Type B pancreatic cell (in vitro differentiated cells): ENCODE results near the gene HECW1. TPM values are rescaled to one million over a fixed set of nuclear protein-coding genes. Genes with fewer than 3 reads are reported as not detected.

Experiments used
- DNase-seq: peaks from one replicate; pipeline ENCODE4 v3.0.0; 2021; ENCODE audit warnings: mixed read lengths; ENCODE audit not compliant: unreplicated experiment; ENCODE audit errors: extremely low spot score
- H3K27ac Mint-ChIP-seq: 2 replicates; pipeline ENCODE4 v1.8.0; 2021; ENCODE audit warnings: mild to moderate bottlenecking, mixed read lengths
- H3K27me3 Mint-ChIP-seq: 2 replicates; pipeline ENCODE4 v1.8.0; 2021; ENCODE audit warnings: mixed read lengths
- H3K36me3 Mint-ChIP-seq: 2 replicates; pipeline ENCODE4 v1.8.0; 2021; ENCODE audit warnings: mixed read lengths
- H3K4me1 Mint-ChIP-seq: one replicate; pipeline ENCODE4 v1.8.0; 2021; ENCODE audit warnings: mixed read lengths; ENCODE audit not compliant: unreplicated experiment
- H3K4me3 Mint-ChIP-seq: 2 replicates; pipeline ENCODE4 v1.8.0; 2021; ENCODE audit warnings: mild to moderate bottlenecking, mixed read lengths
- H3K9me3 Mint-ChIP-seq: 2 replicates; pipeline ENCODE4 v1.8.0; 2021; ENCODE audit warnings: mixed read lengths
- total RNA-seq: library from RNA; stranded (reverse); gene quantifications from 2 replicates; pipeline ENCODE4 v1.2.1, GENCODE V29; 2021; ENCODE audit warnings: low replicate concordance
- TF ChIP-seq, protein P1 (sequence below): fragments of 200-600 bp; sonication (generic); conservative IDR thresholded peaks from 2 replicates; pipeline ENCODE4 v1.5.0; 2021; ENCODE audit warnings: antibody characterized with exemption, mild to moderate bottlenecking

HECW1 gene
- total RNA-seq, 1 donor from 2014 or later = 1.4 TPM

DNA sequence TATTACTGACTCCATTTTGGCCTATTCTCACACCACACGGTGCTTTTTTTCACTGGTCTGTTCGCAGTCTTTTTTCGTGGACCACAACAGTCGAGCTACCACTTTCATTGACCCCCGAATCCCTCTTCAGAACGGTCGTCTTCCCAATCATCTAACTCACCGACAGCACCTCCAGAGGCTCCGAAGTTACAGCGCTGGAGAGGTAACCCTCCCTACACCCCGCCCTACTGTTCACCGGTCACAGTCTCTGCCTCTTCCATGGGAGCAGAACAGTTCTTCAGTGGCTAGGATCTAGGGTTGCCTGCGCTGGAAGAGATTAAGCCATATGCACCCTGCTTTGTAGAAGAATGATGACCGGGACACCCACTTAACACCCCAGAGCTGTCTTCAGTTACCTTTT lies 367.1 kb downstream of the HECW1 start:
- Mint-ChIP-seq H3K4me1 (peaks cover 12% of the 10 kb centered on the region), H3K27ac (no peak overlapping the region), H3K36me3 (no peaks in the 10 kb centered on the region), H3K4me3 (no peak overlapping the region), H3K27me3 (no peaks in the 10 kb centered on the region), H3K9me3 (peaks cover 5% of the 10 kb centered on the region)
- TF ChIP-seq, protein P1, sequence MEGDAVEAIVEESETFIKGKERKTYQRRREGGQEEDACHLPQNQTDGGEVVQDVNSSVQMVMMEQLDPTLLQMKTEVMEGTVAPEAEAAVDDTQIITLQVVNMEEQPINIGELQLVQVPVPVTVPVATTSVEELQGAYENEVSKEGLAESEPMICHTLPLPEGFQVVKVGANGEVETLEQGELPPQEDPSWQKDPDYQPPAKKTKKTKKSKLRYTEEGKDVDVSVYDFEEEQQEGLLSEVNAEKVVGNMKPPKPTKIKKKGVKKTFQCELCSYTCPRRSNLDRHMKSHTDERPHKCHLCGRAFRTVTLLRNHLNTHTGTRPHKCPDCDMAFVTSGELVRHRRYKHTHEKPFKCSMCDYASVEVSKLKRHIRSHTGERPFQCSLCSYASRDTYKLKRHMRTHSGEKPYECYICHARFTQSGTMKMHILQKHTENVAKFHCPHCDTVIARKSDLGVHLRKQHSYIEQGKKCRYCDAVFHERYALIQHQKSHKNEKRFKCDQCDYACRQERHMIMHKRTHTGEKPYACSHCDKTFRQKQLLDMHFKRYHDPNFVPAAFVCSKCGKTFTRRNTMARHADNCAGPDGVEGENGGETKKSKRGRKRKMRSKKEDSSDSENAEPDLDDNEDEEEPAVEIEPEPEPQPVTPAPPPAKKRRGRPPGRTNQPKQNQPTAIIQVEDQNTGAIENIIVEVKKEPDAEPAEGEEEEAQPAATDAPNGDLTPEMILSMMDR = no peak
- no peak for DNase-seq

DNA sequence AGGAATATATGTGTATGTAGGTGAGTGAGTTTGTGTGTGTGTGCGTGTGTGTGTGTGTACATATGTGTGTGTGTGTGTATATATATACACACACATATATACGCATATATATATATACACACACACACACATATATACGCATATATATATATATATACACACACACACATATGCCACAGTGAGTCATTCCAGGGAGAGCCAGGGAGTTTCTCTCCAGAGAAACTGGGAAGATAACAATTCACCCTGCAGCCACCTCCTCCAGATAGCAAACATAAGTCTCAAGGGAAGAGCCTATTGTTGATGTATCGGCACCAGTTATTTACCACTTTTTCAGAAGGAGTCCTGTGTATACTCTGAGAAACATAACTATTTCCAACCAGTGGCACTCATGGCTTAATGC lies 368.1 kb downstream of the HECW1 start:
- DNase-seq = no peak
- peaks cover 19% of the 10 kb centered on the region for H3K4me1 Mint-ChIP-seq
- H3K9me3 Mint-ChIP-seq = peaks cover 5% of the 10 kb centered on the region
- H3K27me3 Mint-ChIP-seq = no peaks in the 10 kb centered on the region
- no peak overlapping the region for H3K4me3 Mint-ChIP-seq
- no peak overlapping the region for H3K27ac Mint-ChIP-seq
- H3K36me3 Mint-ChIP-seq = no peaks in the 10 kb centered on the region
- TF ChIP-seq, protein P1 = no peak

DNA sequence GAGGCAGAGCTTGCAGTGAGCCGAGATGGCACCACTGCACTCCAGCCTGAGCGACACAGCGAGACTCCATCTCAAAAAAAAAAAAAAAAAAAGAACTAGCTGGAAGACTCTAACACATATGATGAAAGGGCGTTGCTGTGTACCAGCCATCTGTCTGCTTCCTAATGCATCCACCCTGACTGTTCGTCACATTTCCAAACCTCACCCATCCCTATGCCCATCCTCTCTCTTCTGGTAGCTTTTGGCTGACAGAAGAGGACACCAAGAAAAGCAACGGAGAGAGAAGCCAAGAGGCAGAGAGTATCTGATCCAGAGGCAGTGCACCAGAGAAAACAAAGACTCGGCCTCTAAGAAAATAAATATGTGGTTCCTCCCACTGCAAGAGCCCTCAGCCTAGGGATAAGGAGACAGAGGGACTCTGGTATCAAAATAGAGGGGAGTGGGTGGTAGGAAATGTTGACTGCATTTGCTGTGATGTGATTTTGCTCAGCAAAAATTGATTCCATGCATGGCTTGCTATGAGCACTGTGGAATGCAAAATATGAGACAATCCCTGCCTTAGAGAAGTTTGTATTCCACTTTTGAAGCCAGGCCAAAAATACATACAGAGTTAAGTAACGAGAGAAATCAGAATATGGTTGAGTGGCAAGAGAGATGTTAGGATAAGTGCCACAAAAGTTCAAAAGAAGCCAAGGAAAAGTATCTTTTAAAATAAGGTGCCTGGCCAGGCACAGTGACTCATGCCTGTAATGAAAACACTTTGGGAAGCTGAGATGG lies 369.6 kb downstream of the HECW1 start:
- Mint-ChIP-seq H3K36me3 (no peaks in the 10 kb centered on the region), H3K4me3 (no peak overlapping the region), H3K9me3 (peaks cover 5% of the 10 kb centered on the region), H3K27ac (no peak overlapping the region), H3K4me1 (peaks cover 19% of the 10 kb centered on the region), H3K27me3 (no peaks in the 10 kb centered on the region)
- TF ChIP-seq, protein P1 = no peak
- no peak for DNase-seq

DNA sequence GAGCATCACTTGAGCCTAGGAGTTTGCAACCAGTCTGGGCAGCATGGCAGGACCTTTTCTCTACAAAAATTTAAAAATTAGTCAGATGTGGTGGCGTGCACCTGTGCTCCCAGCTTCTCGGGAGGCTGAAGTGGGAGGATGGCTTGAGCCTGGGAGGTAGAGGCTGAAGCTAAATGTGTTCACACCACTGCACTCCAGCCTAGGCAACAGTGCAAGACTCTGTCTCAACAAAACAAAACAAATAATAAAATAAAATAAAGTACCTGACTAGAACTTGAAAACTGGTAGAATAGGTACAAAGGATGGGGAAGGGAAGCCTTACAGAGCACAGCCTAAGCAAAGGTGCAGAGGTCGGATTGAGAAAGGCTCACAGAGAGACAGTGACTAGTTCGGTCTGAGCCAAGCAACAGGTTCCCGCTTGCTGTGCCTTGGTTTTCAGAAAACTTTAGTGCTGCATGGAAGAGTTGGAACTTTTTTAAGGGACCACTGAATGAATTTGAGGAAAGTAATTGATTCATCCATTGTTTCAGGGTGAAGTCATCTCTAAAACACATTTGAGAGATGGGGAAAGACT lies 370.3 kb downstream of the HECW1 start:
- Mint-ChIP-seq H3K4me3 (no peak overlapping the region), H3K27ac (no peak overlapping the region), H3K9me3 (peaks cover 5% of the 10 kb centered on the region), H3K4me1 (peaks cover 19% of the 10 kb centered on the region), H3K27me3 (no peaks in the 10 kb centered on the region), H3K36me3 (no peaks in the 10 kb centered on the region)
- TF ChIP-seq, protein P1 = no peak
- DNase-seq = no peak

DNA sequence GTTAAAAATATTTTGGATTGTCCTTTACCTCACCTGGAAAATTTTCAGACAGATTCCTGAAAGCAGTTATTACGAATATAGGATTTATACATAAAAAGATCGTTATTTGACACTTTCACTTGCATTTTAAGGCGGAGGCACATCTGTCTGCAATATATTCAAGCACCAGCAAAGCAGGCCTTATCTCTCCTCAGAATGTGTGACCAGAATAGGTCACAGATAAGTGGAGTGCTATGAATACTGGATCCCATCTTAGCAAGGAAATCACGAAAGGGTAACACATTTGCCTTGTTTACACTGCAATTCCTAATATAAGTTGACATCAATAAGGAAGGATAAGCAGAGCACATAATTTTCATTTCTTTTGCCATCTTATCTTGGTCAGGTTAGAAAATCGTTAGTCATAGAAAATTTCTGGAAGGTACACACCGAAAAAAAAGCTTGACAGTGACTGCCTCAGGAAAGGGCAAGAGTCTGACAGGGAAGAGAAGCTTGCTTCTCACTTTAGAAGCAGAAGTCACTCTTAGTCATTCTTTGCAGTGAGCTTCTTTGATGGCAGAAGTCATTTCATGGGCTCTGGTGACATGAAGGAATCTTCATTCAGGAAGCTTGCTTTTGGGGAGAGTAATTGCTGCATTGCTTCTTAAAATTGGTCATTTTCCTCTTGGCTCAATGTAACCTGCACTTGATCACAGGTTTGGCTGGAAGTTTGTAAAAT lies 372.4 kb downstream of the HECW1 start:
- no peaks in the 10 kb centered on the region for H3K27me3 Mint-ChIP-seq
- H3K36me3 Mint-ChIP-seq = no peaks in the 10 kb centered on the region
- H3K4me1 Mint-ChIP-seq = peaks cover 25% of the 10 kb centered on the region
- no peak overlapping the region for H3K4me3 Mint-ChIP-seq
- H3K27ac Mint-ChIP-seq = no peak overlapping the region
- peaks cover 5% of the 10 kb centered on the region for H3K9me3 Mint-ChIP-seq
- TF ChIP-seq, protein P1 = no peak
- DNase-seq = no peak
